H9 (cell line): ENCODE results near the gene IGFBP4. TPM values are rescaled to one million over a fixed set of nuclear protein-coding genes. Genes with fewer than 3 reads are reported as not detected.

Experiments used
- DNase-seq: peaks from one replicate; pipeline ENCODE4 v3.0.0-alpha.2; 2017
- H2AFZ ChIP-seq: one replicate; pipeline ENCODE4 v1.6.1; 2013; ENCODE audit warnings: mild to moderate bottlenecking, low read length, control low read depth, moderate library complexity
- H2AK5ac ChIP-seq: 2 replicates; pipeline ENCODE4 v1.6.1; 2013; ENCODE audit warnings: low read length, control low read depth, mixed read lengths; ENCODE audit not compliant: insufficient read length
- H2BK120ac ChIP-seq: one replicate; pipeline ENCODE4 v1.6.1; 2013; ENCODE audit warnings: low read depth, mild to moderate bottlenecking, low read length, control low read depth, inconsistent platforms; ENCODE audit not compliant: poor library complexity, severe bottlenecking
- H2BK12ac ChIP-seq: 2 replicates; pipeline ENCODE4 v1.6.1; 2013; ENCODE audit warnings: low read length, control low read depth, mixed read lengths, low read depth; ENCODE audit not compliant: insufficient read length
- H2BK15ac ChIP-seq: 2 replicates; pipeline ENCODE4 v1.6.1; 2013; ENCODE audit warnings: low read depth, low read length, control low read depth
- H2BK20ac ChIP-seq: one replicate; pipeline ENCODE4 v1.6.1; 2013; ENCODE audit warnings: low read depth, mild to moderate bottlenecking, low read length, control low read depth, inconsistent platforms; ENCODE audit not compliant: poor library complexity, severe bottlenecking
- H2BK5ac ChIP-seq: 2 replicates; pipeline ENCODE4 v1.6.1; 2013; ENCODE audit warnings: low read length, control low read depth, mixed read lengths; ENCODE audit not compliant: insufficient read length
- H3K14ac ChIP-seq: 2 replicates; pipeline ENCODE4 v1.6.1; 2013; ENCODE audit warnings: low read length, control low read depth; ENCODE audit not compliant: insufficient read depth
- H3K18ac ChIP-seq: 2 replicates; pipeline ENCODE4 v1.6.1; 2013; ENCODE audit warnings: low read depth, mild to moderate bottlenecking, mixed read lengths, low read length, control low read depth; ENCODE audit not compliant: insufficient read length
- H3K23ac ChIP-seq: 2 replicates; pipeline ENCODE4 v1.6.1; 2013; ENCODE audit warnings: low read length, control low read depth, mixed read lengths, low read depth; ENCODE audit not compliant: insufficient read length
- H3K23me2 ChIP-seq: 2 replicates; pipeline ENCODE4 v1.6.1; 2013; ENCODE audit warnings: low read depth, mild to moderate bottlenecking, mixed read lengths, low read length, control low read depth; ENCODE audit not compliant: insufficient read length, poor library complexity, severe bottlenecking
- H3K27ac ChIP-seq: 2 replicates; pipeline ENCODE4 v1.5.1; 2013; ENCODE audit warnings: low read length, control low read depth, mixed read lengths, low read depth; ENCODE audit not compliant: insufficient read length
- H3K27me3 ChIP-seq: 2 replicates; pipeline ENCODE4 v1.6.1; 2013; ENCODE audit warnings: low read length, control low read depth, inconsistent platforms; ENCODE audit not compliant: insufficient read depth
- H3K4ac ChIP-seq: 2 replicates; pipeline ENCODE4 v1.6.1; 2013; ENCODE audit warnings: low read depth, mild to moderate bottlenecking, control low read depth, inconsistent platforms, low read length, moderate library complexity
- H3K4me1 ChIP-seq: 2 replicates; pipeline ENCODE4 v1.6.1; 2013; ENCODE audit warnings: low read length, control low read depth, inconsistent platforms; ENCODE audit not compliant: insufficient read depth
- H3K4me2 ChIP-seq: 2 replicates; pipeline ENCODE4 v1.6.1; 2013; ENCODE audit warnings: low read length, control low read depth, mixed read lengths; ENCODE audit not compliant: insufficient read length, insufficient read depth
- H3K56ac ChIP-seq: 2 replicates; pipeline ENCODE4 v1.6.1; 2013; ENCODE audit warnings: low read depth, mild to moderate bottlenecking, mixed read lengths, low read length, control low read depth; ENCODE audit not compliant: insufficient read length
- H3K79me1 ChIP-seq: 2 replicates; pipeline ENCODE4 v1.6.1; 2013; ENCODE audit warnings: low read depth, mild to moderate bottlenecking, moderate library complexity, low read length, control low read depth, inconsistent platforms; ENCODE audit not compliant: insufficient read depth, poor library complexity, severe bottlenecking
- H3K79me2 ChIP-seq: 2 replicates; pipeline ENCODE4 v1.6.1; 2013; ENCODE audit warnings: low read length, control low read depth, inconsistent platforms; ENCODE audit not compliant: insufficient read depth
- H3K9ac ChIP-seq: 2 replicates; pipeline ENCODE4 v1.6.1; 2013; ENCODE audit warnings: low read length, control low read depth, mixed read lengths; ENCODE audit not compliant: insufficient read length; ENCODE audit errors: extremely low read depth
- H3K9me3 ChIP-seq: one replicate; pipeline ENCODE4 v1.6.1; 2013; ENCODE audit warnings: low read depth, low read length, inconsistent platforms; ENCODE audit not compliant: control insufficient read depth
- H3T11ph ChIP-seq: one replicate; pipeline ENCODE4 v1.6.1; 2013; ENCODE audit warnings: mild to moderate bottlenecking, low read length, control low read depth, inconsistent platforms
- H4K20me1 ChIP-seq: one replicate; pipeline ENCODE4 v1.6.1; 2013; ENCODE audit not compliant: control insufficient read depth, insufficient read length, insufficient read depth
- H4K5ac ChIP-seq: 2 replicates; pipeline ENCODE4 v1.6.1; 2013; ENCODE audit warnings: low read depth, mild to moderate bottlenecking, mixed read lengths, low read length, control low read depth; ENCODE audit not compliant: insufficient read length
- H4K8ac ChIP-seq: replicated peaks from 2 replicates; pipeline ENCODE4 v1.6.1; 2013; ENCODE audit warnings: low read length, control low read depth, mixed read lengths, low read depth; ENCODE audit not compliant: insufficient read length
- H4K91ac ChIP-seq: 2 replicates; pipeline ENCODE4 v1.6.1; 2013; ENCODE audit warnings: low read depth, mild to moderate bottlenecking, moderate library complexity, mixed read lengths, low read length, control low read depth; ENCODE audit not compliant: insufficient read length
- H3K27ac Mint-ChIP-seq, 3 experiments: 2 replicates in 2 of 3; 3 replicates in 1 of 3; pipeline ENCODE4 v1.8.0; 2020 to 2021; ENCODE audit warnings: mixed read lengths in 3 of 3, mild to moderate bottlenecking in 1 of 3, moderate library complexity in 1 of 3
- H3K27me3 Mint-ChIP-seq: 2 replicates; pipeline ENCODE4 v1.8.0; 2021; ENCODE audit warnings: low read depth, mild to moderate bottlenecking, moderate library complexity, mixed read lengths
- H3K36me3 Mint-ChIP-seq, 3 experiments: 2 replicates in 2 of 3; 3 replicates in 1 of 3; pipeline ENCODE4 v1.8.0; 2020 to 2021; ENCODE audit warnings: low read depth in 3 of 3, mixed read lengths in 3 of 3; ENCODE audit not compliant: insufficient read depth in 1 of 3
- H3K4me1 Mint-ChIP-seq, 2 experiments: 2 replicates each; pipeline ENCODE4 v1.8.0; 2020; ENCODE audit warnings: mixed read lengths in 2 of 2
- H3K4me3 Mint-ChIP-seq, 2 experiments: 2 replicates in 1 of 2; 3 replicates in 1 of 2; pipeline ENCODE4 v1.8.0; 2020 to 2021; ENCODE audit warnings: mild to moderate bottlenecking in 2 of 2, mixed read lengths in 2 of 2, moderate library complexity in 1 of 2
- H3K9me3 Mint-ChIP-seq, 2 experiments: 2 replicates in 1 of 2; 3 replicates in 1 of 2; pipeline ENCODE4 v1.8.0; 2020; ENCODE audit warnings: mild to moderate bottlenecking in 2 of 2, mixed read lengths in 2 of 2, moderate library complexity in 1 of 2
- WGBS: extraction: QIAGEN DNeasy Blood & Tissue Kit; methylation state at CpG from one replicate; pipeline ENCODE4 v1.1.7; 2013; ENCODE audit warnings: missing lambda C conversion rate, low lambda C conversion rate, mixed read lengths; ENCODE audit not compliant: insufficient read length; ENCODE audit errors: extremely low coverage; 5-methylcytosine and 5-hydroxymethylcytosine counted together
- total RNA-seq: library from RNA; stranded (reverse); gene quantifications from 2 replicates; pipeline ENCODE4 v1.2.1, GENCODE V29; 2021
- TF ChIP-seq, protein P1 (sequence below): fragments of 200-600 bp; sonication (generic); conservative IDR thresholded peaks from 3 replicates; pipeline ENCODE4 v1.8.0; 2021; ENCODE audit warnings: antibody characterized with exemption, mild to moderate bottlenecking

Gene IGFBP4
- total RNA-seq, 1 experiment from 2014 or later: 49.9 TPM

DNA sequence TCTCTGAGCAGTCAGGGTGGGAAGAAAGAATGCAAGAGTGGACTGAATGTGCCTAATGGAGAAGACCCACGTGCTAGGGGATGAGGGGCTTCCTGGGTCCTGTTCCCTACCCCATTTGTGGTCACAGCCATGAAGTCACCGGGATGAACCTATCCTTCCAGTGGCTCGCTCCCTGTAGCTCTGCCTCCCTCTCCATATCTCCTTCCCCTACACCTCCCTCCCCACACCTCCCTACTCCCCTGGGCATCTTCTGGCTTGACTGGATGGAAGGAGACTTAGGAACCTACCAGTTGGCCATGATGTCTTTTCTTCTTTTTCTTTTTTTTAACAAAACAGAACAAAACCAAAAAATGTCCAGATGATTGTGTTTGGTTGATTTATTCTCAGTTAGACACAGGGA, 14.1 kb downstream of the IGFBP4 start:
- Mint-ChIP-seq H3K27me3 (no peaks in the 10 kb centered on the region), H3K27ac (peak overlapping the region in 2 of 3 experiments; percentile 40 to 57; a peak in 5 of 7 replicates), H3K9me3 (no peaks in the 10 kb centered on the region), H3K36me3 (peaks cover 39 to 46% (median 39%) of the 10 kb centered on the region in 3 experiments; a peak in 6 of 7 replicates), H3K4me1 (peaks cover 23 to 34% of the 10 kb centered on the region in 2 experiments), H3K4me3 (no peak overlapping the region; a peak in 1 of 5 replicates)
- no peaks in the 10 kb centered on the region for H3K79me2 ChIP-seq
- no peak overlapping the region for H2AK5ac ChIP-seq
- H3K27me3 ChIP-seq: no peaks in the 10 kb centered on the region
- H2BK5ac ChIP-seq: no peak overlapping the region
- H2BK20ac ChIP-seq: no peak overlapping the region
- H2BK15ac ChIP-seq: no peak overlapping the region
- H4K91ac ChIP-seq: no peak overlapping the region
- H3K27ac ChIP-seq: no peak overlapping the region
- H3K9me3 ChIP-seq: no peaks in the 10 kb centered on the region
- DNase-seq: no peak
- H2BK120ac ChIP-seq: no peak overlapping the region
- H2BK12ac ChIP-seq: no peak overlapping the region
- no peak overlapping the region for H3K14ac ChIP-seq
- H4K20me1 ChIP-seq: peaks cover 2% of the 10 kb centered on the region
- H4K5ac ChIP-seq: no peak overlapping the region
- no peak overlapping the region for H3K56ac ChIP-seq
- TF ChIP-seq, protein P1, sequence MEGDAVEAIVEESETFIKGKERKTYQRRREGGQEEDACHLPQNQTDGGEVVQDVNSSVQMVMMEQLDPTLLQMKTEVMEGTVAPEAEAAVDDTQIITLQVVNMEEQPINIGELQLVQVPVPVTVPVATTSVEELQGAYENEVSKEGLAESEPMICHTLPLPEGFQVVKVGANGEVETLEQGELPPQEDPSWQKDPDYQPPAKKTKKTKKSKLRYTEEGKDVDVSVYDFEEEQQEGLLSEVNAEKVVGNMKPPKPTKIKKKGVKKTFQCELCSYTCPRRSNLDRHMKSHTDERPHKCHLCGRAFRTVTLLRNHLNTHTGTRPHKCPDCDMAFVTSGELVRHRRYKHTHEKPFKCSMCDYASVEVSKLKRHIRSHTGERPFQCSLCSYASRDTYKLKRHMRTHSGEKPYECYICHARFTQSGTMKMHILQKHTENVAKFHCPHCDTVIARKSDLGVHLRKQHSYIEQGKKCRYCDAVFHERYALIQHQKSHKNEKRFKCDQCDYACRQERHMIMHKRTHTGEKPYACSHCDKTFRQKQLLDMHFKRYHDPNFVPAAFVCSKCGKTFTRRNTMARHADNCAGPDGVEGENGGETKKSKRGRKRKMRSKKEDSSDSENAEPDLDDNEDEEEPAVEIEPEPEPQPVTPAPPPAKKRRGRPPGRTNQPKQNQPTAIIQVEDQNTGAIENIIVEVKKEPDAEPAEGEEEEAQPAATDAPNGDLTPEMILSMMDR: no peak
- H3K9ac ChIP-seq: no peak overlapping the region
- H3K4ac ChIP-seq: no peak overlapping the region
- no peak overlapping the region for H4K8ac ChIP-seq
- H3K4me1 ChIP-seq: peaks cover 7% of the 10 kb centered on the region; the same call in 1 of the 2 replicates
- H2AFZ ChIP-seq: no peak overlapping the region
- H3K79me1 ChIP-seq: no peaks in the 10 kb centered on the region
- H3K18ac ChIP-seq: no peak overlapping the region
- no CpG with 5 or more reads among the region's 3 CpGs for WGBS
- H3K23me2 ChIP-seq: no peaks in the 10 kb centered on the region
- no peak overlapping the region for H3K23ac ChIP-seq
- H3T11ph ChIP-seq: no peak overlapping the region
- H3K4me2 ChIP-seq: no peak overlapping the region
